Lung (tissue), 12 donors: Measurements from ENCODE around the gene ACAA1. TPM values are rescaled to one million over a fixed set of nuclear protein-coding genes. Genes with fewer than 3 reads are reported as not detected.

Experiments used
- ATAC-seq: fragments of 200-7000 bp; cut with Tn5 transposase; one replicate; pipeline ENCODE4 v1.9.1; 2020; ENCODE audit warnings: moderate number of reproducible peaks; ENCODE audit not compliant: insufficient read depth, low FRiP score
- DNase-seq, 3 donors: peaks; one replicate each; pipeline ENCODE4 v3.0.0-alpha.2; 2013 to 2017
- H3K27ac ChIP-seq, 2 donors: one replicate each; pipeline ENCODE4 v1.5.1; 2013; ENCODE audit warnings: mild to moderate bottlenecking in 2 of 2, moderate library complexity in 2 of 2, control low read depth in 1 of 2, inconsistent platforms in 1 of 2, low read depth in 1 of 2, low read length in 1 of 2
- H3K27me3 ChIP-seq, 3 donors: one replicate each; pipeline ENCODE4 v1.5.1; 2013; ENCODE audit warnings: low read length in 2 of 3; ENCODE audit not compliant: control insufficient read depth in 3 of 3, insufficient read depth in 3 of 3
- H3K36me3 ChIP-seq, 4 donors: one replicate each; pipeline ENCODE4 v1.5.1; 2013; ENCODE audit warnings: low read length in 4 of 4, mild to moderate bottlenecking in 1 of 4, moderate library complexity in 1 of 4; ENCODE audit not compliant: control insufficient read depth in 4 of 4, insufficient read depth in 4 of 4
- H3K4me1 ChIP-seq, 5 donors: one replicate each; pipeline ENCODE4 v1.5.1; 2013; ENCODE audit warnings: low read length in 5 of 5, mild to moderate bottlenecking in 2 of 5, moderate library complexity in 1 of 5; ENCODE audit not compliant: control insufficient read depth in 5 of 5, insufficient read depth in 5 of 5
- H3K4me3 ChIP-seq: one replicate; pipeline ENCODE4 v1.5.1; 2013; ENCODE audit warnings: mild to moderate bottlenecking, control low read depth, moderate library complexity
- H3K9ac ChIP-seq, 2 donors: one replicate each; pipeline ENCODE4 v1.5.1; 2013; ENCODE audit warnings: low read length in 2 of 2, control low read depth in 1 of 2; ENCODE audit not compliant: insufficient read depth in 1 of 2
- H3K9me3 ChIP-seq, 4 donors: one replicate each; pipeline ENCODE4 v1.5.1; 2013; ENCODE audit warnings: low read length in 3 of 4, mild to moderate bottlenecking in 1 of 4, moderate library complexity in 1 of 4; ENCODE audit not compliant: control insufficient read depth in 4 of 4, insufficient read depth in 3 of 4
- CTCF ChIP-seq: IDR thresholded peaks from 2 replicates; pipeline ENCODE4 v1.5.1; 2012; ENCODE audit warnings: mild to moderate bottlenecking; ENCODE audit errors: control extremely low read depth, extremely low read depth
- whole genome bisulfite sequencing, 2 donors: extraction: QIAGEN DNeasy Blood & Tissue Kit; methylation state at CpG; one replicate each; pipeline ENCODE4 v1.1.7; 2013; 5-methylcytosine and 5-hydroxymethylcytosine counted together
- polyA plus RNA-seq, 2 donors: library from polyadenylated mRNA; stranded (reverse); fragments of 200-250 nt; gene quantifications; one replicate each; pipeline ENCODE4 v1.2.1, GENCODE V29; 2013
- total RNA-seq, 2 donors: library from RNA; depleted of rRNA in 1 of 2; stranded (reverse); fragments of >200 nt in 1 of 2; gene quantifications; one replicate each; pipeline ENCODE4 v1.2.1, GENCODE V29; 2014 to 2021
- donor health status: control.
- donor health status: control.
- donor health status: Bipolar disorder and iron deficiency.
- donor health status: healthy.
- donor health status: DM: yes; HTN: yes; CAD: no.

The ACAA1 gene
- total and polyA plus RNA-seq, 4 donors, result 50.1 to 112 (median 89.0) TPM

GRCh38 chr3:38147421-38147820, 10.5 kb upstream of the ACAA1 start:
- ATAC-seq (no peak), DNase-seq (no peak)
- peaks cover 0 to 5% (median 0%) of the 10 kb centered on the region in 4 donors for H3K9me3 ChIP-seq
- WGBS, 2 donors, result 36 to 80% methylated on average over 3 of the region's 3 CpGs
- H3K9ac ChIP-seq, result no peak overlapping the region
- H3K4me3 ChIP-seq, result no peak overlapping the region
- TF ChIP-seq CTCF, result no peak
- no peaks in the 10 kb centered on the region for H3K36me3 ChIP-seq
- no peak overlapping the region for H3K27ac ChIP-seq
- H3K4me1 ChIP-seq, result peaks cover 0 to 5% (median 0%) of the 10 kb centered on the region in 5 donors
- H3K27me3 ChIP-seq, result no peaks in the 10 kb centered on the region

DNA sequence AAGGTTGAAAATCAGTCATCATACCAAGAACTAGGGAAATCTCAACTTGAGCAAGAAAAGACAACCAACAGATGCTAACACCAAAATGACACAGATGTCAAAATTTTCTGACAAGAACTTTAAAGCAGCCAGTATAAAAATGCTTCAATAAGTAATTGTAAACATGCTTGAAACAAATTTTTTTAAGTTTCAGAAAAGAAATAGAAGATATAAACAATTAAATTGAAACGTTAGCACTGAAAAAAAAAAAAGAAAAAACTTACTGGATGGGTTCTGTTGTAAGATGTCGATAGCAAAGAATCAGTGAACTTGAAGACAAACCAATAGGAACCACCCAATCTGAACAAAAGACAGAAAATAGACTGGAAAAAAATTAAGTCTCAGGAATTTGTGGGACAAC, 9.6 kb upstream of the ACAA1 start:
- TF ChIP-seq CTCF, result no peak
- H3K36me3 ChIP-seq, result peaks cover 0 to 8% (median 4%) of the 10 kb centered on the region in 4 donors
- peaks cover 0 to 5% (median 0%) of the 10 kb centered on the region in 4 donors for H3K9me3 ChIP-seq
- peaks cover 0 to 3% (median 0%) of the 10 kb centered on the region in 5 donors for H3K4me1 ChIP-seq
- H3K4me3 ChIP-seq, result no peak overlapping the region
- no peak for ATAC-seq
- DNase-seq, result no peak
- H3K27ac ChIP-seq, result no peak overlapping the region
- H3K27me3 ChIP-seq, result no peaks in the 10 kb centered on the region
- no peak overlapping the region for H3K9ac ChIP-seq
- 92 to 93% methylated on average over 2 of the region's 2 CpGs for WGBS, 2 donors

- H3K27me3 ChIP-seq, result no peaks in the 10 kb centered on the region
- H3K36me3 ChIP-seq, result peaks cover 0 to 21% (median 10%) of the 10 kb centered on the region in 4 donors
- ATAC-seq (no peak), DNase-seq (no peak)
- peaks cover 0 to 20% (median 10%) of the 10 kb centered on the region in 5 donors for H3K4me1 ChIP-seq
- WGBS, 2 donors, result 76 to 82% methylated on average over 3 of the region's 3 CpGs
- no peak for TF ChIP-seq CTCF
- H3K9ac ChIP-seq, result no peak overlapping the region
- H3K27ac ChIP-seq, result no peak overlapping the region
- H3K9me3 ChIP-seq, result peaks cover 0 to 5% (median 0%) of the 10 kb centered on the region in 4 donors
- no peak overlapping the region for H3K4me3 ChIP-seq
Observed at GRCh38 chr3:38143511-38143910, 6.6 kb upstream of the ACAA1 start.

GRCh38 chr3:38142959-38143358, 6.0 kb upstream of the ACAA1 start:
- no peak for DNase-seq
- 96 to 100% methylated on average over 1 of the region's 1 CpG for WGBS, 2 donors
- H3K36me3 ChIP-seq, result peaks cover 0 to 21% (median 10%) of the 10 kb centered on the region in 4 donors

More at GRCh38 chr3:38142959-38143358, 6.0 kb upstream of the ACAA1 start:
- Histone ChIP-seq H3K9me3 (peaks cover 0 to 5% (median 0%) of the 10 kb centered on the region in 4 donors), H3K27me3 (no peaks in the 10 kb centered on the region), H3K27ac (no peak overlapping the region), H3K4me1 (peaks cover 0 to 23% (median 11%) of the 10 kb centered on the region in 5 donors), H3K4me3 (no peak overlapping the region), H3K9ac (no peak overlapping the region)
- ATAC-seq, result no peak
- no peak for TF ChIP-seq CTCF
